ENCODE data around the gene RD3L.

GRCh38 chr14:103920981-103921854 lies 21.1 kb downstream of the RD3L start:
- TF ChIP-seq CTCF (IDR thresholded peaks at IDR 0.05) (peak; percentile 97 to 100 (median 100)), POLR2A (IDR thresholded peaks at IDR 0.05) (peak; percentile 63)
